Fibroblast of the aortic adventitia (primary cell): Measurements from ENCODE around the gene EVX2. TPM values are rescaled to one million over a fixed set of nuclear protein-coding genes. Genes with fewer than 3 reads are reported as not detected.

ENCODE experiments used
- DNase-seq: peaks from one replicate; pipeline ENCODE4 v3.0.0-alpha.2; 2010; ENCODE audit warnings: low read depth
- H3K4me3 ChIP-seq: 2 replicates; pipeline ENCODE4 v1.5.1; 2011; ENCODE audit warnings: low read depth, mild to moderate bottlenecking, control low read depth, low read length, moderate library complexity
- total RNA-seq: library from RNA; depleted of rRNA; stranded (reverse); fragments of >200 nt; gene quantifications from 2 replicates; pipeline ENCODE4 v1.2.3, GENCODE V29; 2012; ENCODE audit warnings: low replicate concordance
- TF ChIP-seq, protein P1 (sequence below): IDR thresholded peaks from 2 replicates; pipeline ENCODE4 v1.5.1; 2011; ENCODE audit warnings: mild to moderate bottlenecking, low read length, control low read depth, inconsistent platforms; ENCODE audit not compliant: insufficient read depth

Gene EVX2
- total RNA-seq, 1 donor, result not detected

GRCh38 chr2:176074919-176075425 is 8.8 kb downstream of the EVX2 start:
- TF ChIP-seq, protein P1, sequence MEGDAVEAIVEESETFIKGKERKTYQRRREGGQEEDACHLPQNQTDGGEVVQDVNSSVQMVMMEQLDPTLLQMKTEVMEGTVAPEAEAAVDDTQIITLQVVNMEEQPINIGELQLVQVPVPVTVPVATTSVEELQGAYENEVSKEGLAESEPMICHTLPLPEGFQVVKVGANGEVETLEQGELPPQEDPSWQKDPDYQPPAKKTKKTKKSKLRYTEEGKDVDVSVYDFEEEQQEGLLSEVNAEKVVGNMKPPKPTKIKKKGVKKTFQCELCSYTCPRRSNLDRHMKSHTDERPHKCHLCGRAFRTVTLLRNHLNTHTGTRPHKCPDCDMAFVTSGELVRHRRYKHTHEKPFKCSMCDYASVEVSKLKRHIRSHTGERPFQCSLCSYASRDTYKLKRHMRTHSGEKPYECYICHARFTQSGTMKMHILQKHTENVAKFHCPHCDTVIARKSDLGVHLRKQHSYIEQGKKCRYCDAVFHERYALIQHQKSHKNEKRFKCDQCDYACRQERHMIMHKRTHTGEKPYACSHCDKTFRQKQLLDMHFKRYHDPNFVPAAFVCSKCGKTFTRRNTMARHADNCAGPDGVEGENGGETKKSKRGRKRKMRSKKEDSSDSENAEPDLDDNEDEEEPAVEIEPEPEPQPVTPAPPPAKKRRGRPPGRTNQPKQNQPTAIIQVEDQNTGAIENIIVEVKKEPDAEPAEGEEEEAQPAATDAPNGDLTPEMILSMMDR, result no peak
- DNase-seq, result no peak
- no peak overlapping the region for H3K4me3 ChIP-seq

GRCh38 chr2:176072951-176073904 is 10.5 kb downstream of the EVX2 start:
- no peak for DNase-seq
- TF ChIP-seq, protein P1, result no peak
- no peak overlapping the region for H3K4me3 ChIP-seq

- no peak overlapping the region for H3K4me3 ChIP-seq
- DNase-seq, result no peak
- TF ChIP-seq, protein P1, result no peak
Observed at GRCh38 chr2:176072292-176072669, 11.5 kb downstream of the EVX2 start.

DNA sequence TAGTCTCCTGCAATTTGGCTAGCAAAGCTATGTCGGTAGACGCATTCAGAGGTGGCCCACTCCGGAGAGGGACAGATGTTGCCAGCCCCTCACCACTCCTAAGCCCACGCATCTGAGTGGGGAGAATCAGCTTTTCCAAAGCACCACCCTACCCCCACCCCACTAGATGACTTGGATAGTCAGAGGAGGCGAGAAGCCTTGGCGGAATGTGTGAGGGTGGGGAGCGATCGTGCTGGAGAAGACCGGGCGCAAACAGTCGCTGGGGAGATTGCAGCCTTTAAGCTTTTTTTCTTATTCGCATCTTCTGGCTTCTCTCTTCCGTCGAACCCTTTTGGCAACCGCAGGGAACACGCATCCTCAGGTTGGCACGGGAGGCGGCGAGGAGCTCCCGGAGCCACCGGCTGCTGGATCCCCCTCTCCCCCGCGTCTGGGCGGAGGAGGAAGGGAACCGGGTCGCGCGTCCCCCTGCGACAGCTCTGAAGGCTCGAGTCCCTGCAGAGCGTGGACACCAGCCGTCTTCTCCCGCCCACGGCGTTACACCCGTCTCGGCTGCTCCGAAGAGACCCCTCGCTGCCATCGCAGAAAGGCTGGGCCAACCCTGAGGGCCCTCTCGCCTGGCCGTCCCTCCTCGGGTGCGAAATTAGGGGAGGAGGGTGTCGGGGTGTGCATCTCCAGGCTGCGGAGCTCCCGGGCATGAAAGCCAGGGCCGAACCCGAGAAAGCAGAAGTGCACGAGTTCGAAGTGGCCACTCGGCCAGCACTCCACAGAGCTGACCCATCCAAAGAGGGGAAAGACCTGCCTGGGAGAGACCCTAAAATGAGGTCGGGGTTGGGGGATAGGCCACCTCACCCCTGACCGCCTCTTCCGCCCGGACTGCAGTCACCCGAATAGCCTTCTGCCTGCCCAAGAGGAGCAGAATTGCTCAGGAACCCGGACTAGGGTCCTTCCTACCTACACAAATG is 12.2 kb downstream of the EVX2 start:
- no peak overlapping the region for H3K4me3 ChIP-seq
- TF ChIP-seq, protein P1, result no peak
- no peak for DNase-seq

GRCh38 chr2:176068419-176068832 is 15.3 kb downstream of the EVX2 start:
- TF ChIP-seq, protein P1, result no peak
- H3K4me3 ChIP-seq, result no peak overlapping the region
- no peak for DNase-seq

GRCh38 chr2:176067589-176068418 is 16.0 kb downstream of the EVX2 start:
- DNase-seq, result no peak
- H3K4me3 ChIP-seq, result peak overlapping the region; percentile 25

More at GRCh38 chr2:176067589-176068418, 16.0 kb downstream of the EVX2 start:
- TF ChIP-seq, protein P1, result no peak
